Measurements from ENCODE around the gene XYLT1.

The XYLT1 gene

GRCh38 chr16:17386229-17386628 lies 84.5 kb downstream of the XYLT1 start:
- Histone ChIP-seq H3K27ac (ENCODE audit: extremely low read depth, low read depth, low read length) (no peak overlapping the region), H3K4me1 (ENCODE audit: control insufficient read depth, insufficient read depth, low read length) (no peaks in the 10 kb centered on the region)
- POLR2A ChIA-PET, result no interaction called here

GRCh38 chr16:17384471-17384870 lies 86.3 kb downstream of the XYLT1 start:
- H3K27ac ChIP-seq (ENCODE audit: extremely low read depth, low read depth, low read length), result no peak overlapping the region
- no peaks in the 10 kb centered on the region for H3K4me1 ChIP-seq (ENCODE audit: control insufficient read depth, insufficient read depth, low read length)
- no peaks in the 10 kb centered on the region for H3K36me3 ChIP-seq (ENCODE audit: control insufficient read depth in 2 of 2, insufficient read depth in 1 of 2, low read length in 2 of 2)
- no peaks in the 10 kb centered on the region for H3K9me3 ChIP-seq (ENCODE audit: control insufficient read depth, insufficient read depth, low read depth, low read length)
- POLR2A ChIA-PET, result no interaction called here
- CTCF ChIA-PET, result no interaction called here
- no peak overlapping the region for H3K4me3 ChIP-seq (ENCODE audit: low read depth, low read length)
- TF ChIP-seq ZNF501 (tag by site-specific recombination; IDR thresholded peaks at IDR 0.05) (no peak), MEIS1 (CRISPR knock-in tag; IDR thresholded peaks at IDR 0.05; ENCODE audit: borderline replicate concordance) (no peak), ZBTB11 (tag by site-specific recombination; conservative IDR thresholded peaks at IDR 0.05; ENCODE audit: low read depth) (no peak), ZNF37A (tag by site-specific recombination; IDR thresholded peaks at IDR 0.05) (no peak), ZNF132 (tag by site-specific recombination; IDR thresholded peaks at IDR 0.05; ENCODE audit: borderline replicate concordance) (no peak), ZBTB26 (tag by site-specific recombination; optimal IDR thresholded peaks at IDR 0.05) (no peak), ZNF266 (tag by site-specific recombination; IDR thresholded peaks at IDR 0.05; ENCODE audit: low read depth) (no peak), PBX3 (CRISPR knock-in tag; IDR thresholded peaks at IDR 0.05) (no peak), SP2 (tag by site-specific recombination; IDR thresholded peaks at IDR 0.05) (no peak)

More at GRCh38 chr16:17386229-17386628, 84.5 kb downstream of the XYLT1 start:
- H3K4me3 ChIP-seq (ENCODE audit: low read depth, low read length), result no peak overlapping the region
- no peaks in the 10 kb centered on the region for H3K36me3 ChIP-seq (ENCODE audit: control insufficient read depth in 2 of 2, insufficient read depth in 1 of 2, low read length in 2 of 2)
- TF ChIP-seq ZNF560 (tag by site-specific recombination; IDR thresholded peaks at IDR 0.05; ENCODE audit: borderline replicate concordance), result no peak
- no peak for TF ChIP-seq KLF17 (tag by site-specific recombination; IDR thresholded peaks at IDR 0.05)
- no peak for TF ChIP-seq ZNF549 (tag by site-specific recombination; IDR thresholded peaks at IDR 0.05)
- no peak for TF ChIP-seq PRDM10 (tag by site-specific recombination; IDR thresholded peaks at IDR 0.05)
- no peak for TF ChIP-seq ZNF184 (tag by site-specific recombination; IDR thresholded peaks at IDR 0.05)
- no peak for TF ChIP-seq ZBTB20 (tag by site-specific recombination; IDR thresholded peaks at IDR 0.05)
- TF ChIP-seq ZBTB48 (tag by site-specific recombination; IDR thresholded peaks at IDR 0.05), result no peak
- no peak for TF ChIP-seq ZNF10 (tag by site-specific recombination; IDR thresholded peaks at IDR 0.05)
- TF ChIP-seq ZNF692 (tag by site-specific recombination; IDR thresholded peaks at IDR 0.05), result no peak
- TF ChIP-seq ZNF426 (tag by site-specific recombination; IDR thresholded peaks at IDR 0.05), result no peak
- no peak for TF ChIP-seq ZNF248 (tag by site-specific recombination; IDR thresholded peaks at IDR 0.05)
- H3K9me3 ChIP-seq (ENCODE audit: control insufficient read depth, insufficient read depth, low read depth, low read length), result no peaks in the 10 kb centered on the region
- CTCF ChIA-PET, result no interaction called here

Measured in HEK293 (cell line).